Tibial nerve (tissue), 3 donors: ENCODE results near the gene PANK4.

Experiments used
- CTCF ChIP-seq, 5 experiments: fragments of 200-600 bp in 3 of 5; fragments of 450-650 bp in 2 of 5; sonication (generic) in 3 of 5; IDR thresholded peaks; one replicate each; pipeline ENCODE4 v1.5.1; 2016 to 2019; ENCODE audit warnings: antibody characterized with exemption in 5 of 5, mild to moderate bottlenecking in 3 of 5, moderate library complexity in 2 of 5
- POLR2A ChIP-seq, 2 donors: fragments of 450-650 bp; IDR thresholded peaks; one replicate each; pipeline ENCODE4 v1.6.1; 2017; ENCODE audit warnings: antibody characterized with exemption in 2 of 2, mild to moderate bottlenecking in 2 of 2, moderate library complexity in 2 of 2

- TF ChIP-seq CTCF (IDR thresholded peaks at IDR 0.05) (no peak), POLR2A (IDR thresholded peaks at IDR 0.05) (no peak)
Measured at GRCh38 chr1:2460996-2461751, 65.2 kb downstream of the PANK4 start.
